K562 (cell line): Measurements from ENCODE around the gene CCN5.

Experiments
- CHD1 ChIP-seq: fragments of 200-600 bp; sonication (generic); IDR thresholded peaks from one replicate; pipeline ENCODE4 v1.6.1; 2012; ENCODE audit warnings: mild to moderate bottlenecking, moderate library complexity, low read length, inconsistent platforms
- EP300 ChIP-seq: IDR thresholded peaks from 2 replicates; pipeline ENCODE4 v1.6.1; 2012; ENCODE audit warnings: low read length, improper control_type of control experiment
- EZH2 ChIP-seq: IDR thresholded peaks from 2 replicates; pipeline ENCODE4 v1.6.1; 2012; ENCODE audit warnings: low read depth, mild to moderate bottlenecking, inconsistent platforms, low read length, borderline replicate concordance
- POLR2AphosphoS5 ChIP-seq: IDR thresholded peaks from 2 replicates; pipeline ENCODE4 v1.6.1; 2011; ENCODE audit warnings: mild to moderate bottlenecking, low read depth, low read length, moderate library complexity; ENCODE audit not compliant: control insufficient read depth, insufficient read depth
- PTTG1 ChIP-seq: fragments of 450-650 bp; IDR thresholded peaks from 2 replicates; pipeline ENCODE4 v1.6.1; 2016; ENCODE audit warnings: low read depth, mild to moderate bottlenecking, missing genetic modification characterization, missing compliant biosample characterization
- RAD21 ChIP-seq, 2 experiments: fragments of 250-450 bp in 1 of 2; fragments of 450-650 bp in 1 of 2; sonication (Bioruptor Pico) in 1 of 2; formaldehyde crosslinking in 1 of 2; IDR thresholded peaks in 1 of 2; conservative IDR thresholded peaks in 1 of 2; 2 replicates each; pipeline versions ENCODE4 v1.4.0 to v1.8.0; 2020 to 2022; ENCODE audit warnings: mild to moderate bottlenecking in 2 of 2, moderate library complexity in 1 of 2
- SUPT5H ChIP-seq: fragments of 450-650 bp; IDR thresholded peaks from 2 replicates; pipeline ENCODE4 v1.6.1; 2016
- TF ChIP-seq, protein P1 (sequence below): IDR thresholded peaks from 3 replicates; pipeline ENCODE4 v1.6.1; 2011; ENCODE audit warnings: borderline replicate concordance, mild to moderate bottlenecking; ENCODE audit not compliant: insufficient read length, insufficient read depth
- TF ChIP-seq, protein P2 (sequence below): sonication (generic); formaldehyde crosslinking; IDR thresholded peaks from 2 replicates; pipeline ENCODE4 v1.8.1; 2023; ENCODE audit warnings: mild to moderate bottlenecking, missing genetic modification reagents
- TF ChIP-seq, protein P3 (sequence below): fragments of 250-450 bp; sonication (Bioruptor Pico); IDR thresholded peaks from 2 replicates; pipeline ENCODE4 v1.5.0; 2021; ENCODE audit warnings: mild to moderate bottlenecking, borderline replicate concordance

DNA sequence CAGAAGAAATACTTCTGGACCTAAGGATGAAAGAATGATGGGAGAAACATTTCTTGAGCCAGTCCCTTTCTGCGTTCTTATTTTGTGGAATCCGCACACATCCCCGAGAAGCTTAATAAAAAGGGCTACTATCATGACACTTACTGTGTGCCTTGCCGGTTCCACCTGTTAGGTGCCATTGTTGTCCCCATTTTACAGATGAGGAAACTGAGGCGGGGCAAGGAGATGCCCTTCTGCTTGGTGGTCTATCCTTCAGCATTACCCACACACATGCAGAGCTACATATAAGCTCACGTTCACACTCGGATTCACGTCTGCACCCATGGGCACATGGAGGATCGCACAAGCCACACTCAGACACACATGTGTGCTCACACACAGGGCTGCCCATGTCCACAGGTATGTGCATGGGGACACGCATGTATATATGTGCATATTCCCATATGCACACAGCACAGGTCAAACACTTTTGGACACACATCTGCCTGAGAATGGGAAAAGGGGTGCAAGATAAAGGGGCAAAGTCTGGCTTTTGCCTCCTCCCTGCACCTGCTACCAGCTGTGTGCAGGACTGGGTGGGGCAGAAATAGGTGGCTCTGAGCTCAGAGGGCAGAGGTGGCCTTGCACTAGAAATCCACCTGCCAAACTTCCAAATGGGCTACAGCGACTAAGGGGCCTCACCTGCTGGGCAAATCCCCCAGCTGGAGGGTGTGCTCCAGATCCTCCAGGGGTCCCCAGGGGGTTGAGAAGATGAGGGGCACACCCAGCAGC is 33.2 kb upstream of the CCN5 start:
- no peak for TF ChIP-seq EZH2
- TF ChIP-seq, protein P1, sequence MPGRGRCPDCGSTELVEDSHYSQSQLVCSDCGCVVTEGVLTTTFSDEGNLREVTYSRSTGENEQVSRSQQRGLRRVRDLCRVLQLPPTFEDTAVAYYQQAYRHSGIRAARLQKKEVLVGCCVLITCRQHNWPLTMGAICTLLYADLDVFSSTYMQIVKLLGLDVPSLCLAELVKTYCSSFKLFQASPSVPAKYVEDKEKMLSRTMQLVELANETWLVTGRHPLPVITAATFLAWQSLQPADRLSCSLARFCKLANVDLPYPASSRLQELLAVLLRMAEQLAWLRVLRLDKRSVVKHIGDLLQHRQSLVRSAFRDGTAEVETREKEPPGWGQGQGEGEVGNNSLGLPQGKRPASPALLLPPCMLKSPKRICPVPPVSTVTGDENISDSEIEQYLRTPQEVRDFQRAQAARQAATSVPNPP: no peak
- TF ChIP-seq EP300: no peak
- no peak for TF ChIP-seq CHD1
- TF ChIP-seq POLR2AphosphoS5: no peak
- TF ChIP-seq, protein P2, sequence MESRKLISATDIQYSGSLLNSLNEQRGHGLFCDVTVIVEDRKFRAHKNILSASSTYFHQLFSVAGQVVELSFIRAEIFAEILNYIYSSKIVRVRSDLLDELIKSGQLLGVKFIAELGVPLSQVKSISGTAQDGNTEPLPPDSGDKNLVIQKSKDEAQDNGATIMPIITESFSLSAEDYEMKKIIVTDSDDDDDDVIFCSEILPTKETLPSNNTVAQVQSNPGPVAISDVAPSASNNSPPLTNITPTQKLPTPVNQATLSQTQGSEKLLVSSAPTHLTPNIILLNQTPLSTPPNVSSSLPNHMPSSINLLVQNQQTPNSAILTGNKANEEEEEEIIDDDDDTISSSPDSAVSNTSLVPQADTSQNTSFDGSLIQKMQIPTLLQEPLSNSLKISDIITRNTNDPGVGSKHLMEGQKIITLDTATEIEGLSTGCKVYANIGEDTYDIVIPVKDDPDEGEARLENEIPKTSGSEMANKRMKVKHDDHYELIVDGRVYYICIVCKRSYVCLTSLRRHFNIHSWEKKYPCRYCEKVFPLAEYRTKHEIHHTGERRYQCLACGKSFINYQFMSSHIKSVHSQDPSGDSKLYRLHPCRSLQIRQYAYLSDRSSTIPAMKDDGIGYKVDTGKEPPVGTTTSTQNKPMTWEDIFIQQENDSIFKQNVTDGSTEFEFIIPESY (CRISPR knock-in tag): no peak
- TF ChIP-seq RAD21 (CRISPR knock-in tag; conservative IDR thresholded peaks at IDR 0.05 in 1 of 2, IDR thresholded peaks at IDR 0.05 in 1 of 2): no peak
- no peak for TF ChIP-seq SUPT5H
- TF ChIP-seq PTTG1 (tag): no peak
- TF ChIP-seq, protein P3, sequence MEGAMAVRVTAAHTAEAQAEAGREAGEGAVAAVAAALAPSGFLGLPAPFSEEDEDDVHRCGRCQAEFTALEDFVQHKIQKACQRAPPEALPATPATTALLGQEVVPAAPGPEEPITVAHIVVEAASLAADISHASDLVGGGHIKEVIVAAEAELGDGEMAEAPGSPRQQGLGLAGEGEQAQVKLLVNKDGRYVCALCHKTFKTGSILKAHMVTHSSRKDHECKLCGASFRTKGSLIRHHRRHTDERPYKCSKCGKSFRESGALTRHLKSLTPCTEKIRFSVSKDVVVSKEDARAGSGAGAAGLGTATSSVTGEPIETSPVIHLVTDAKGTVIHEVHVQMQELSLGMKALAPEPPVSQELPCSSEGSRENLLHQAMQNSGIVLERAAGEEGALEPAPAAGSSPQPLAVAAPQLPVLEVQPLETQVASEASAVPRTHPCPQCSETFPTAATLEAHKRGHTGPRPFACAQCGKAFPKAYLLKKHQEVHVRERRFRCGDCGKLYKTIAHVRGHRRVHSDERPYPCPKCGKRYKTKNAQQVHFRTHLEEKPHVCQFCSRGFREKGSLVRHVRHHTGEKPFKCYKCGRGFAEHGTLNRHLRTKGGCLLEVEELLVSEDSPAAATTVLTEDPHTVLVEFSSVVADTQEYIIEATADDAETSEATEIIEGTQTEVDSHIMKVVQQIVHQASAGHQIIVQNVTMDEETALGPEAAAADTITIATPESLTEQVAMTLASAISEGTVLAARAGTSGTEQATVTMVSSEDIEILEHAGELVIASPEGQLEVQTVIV: no peak
